TTC549 (cell line): ENCODE results near the gene SPIC.
"Not testable (repeated sequence)": the region's sequence is repeated elsewhere in the genome, so short reads cannot be mapped to it uniquely, and the experiment has no call there.

Experiments
- FAIRE-seq: peaks from 2 replicates; lab custom pipeline; 2012; peaks lifted over from hg19 to GRCh38; lab: Jason Lieb, UNC

The SPIC gene

DNA sequence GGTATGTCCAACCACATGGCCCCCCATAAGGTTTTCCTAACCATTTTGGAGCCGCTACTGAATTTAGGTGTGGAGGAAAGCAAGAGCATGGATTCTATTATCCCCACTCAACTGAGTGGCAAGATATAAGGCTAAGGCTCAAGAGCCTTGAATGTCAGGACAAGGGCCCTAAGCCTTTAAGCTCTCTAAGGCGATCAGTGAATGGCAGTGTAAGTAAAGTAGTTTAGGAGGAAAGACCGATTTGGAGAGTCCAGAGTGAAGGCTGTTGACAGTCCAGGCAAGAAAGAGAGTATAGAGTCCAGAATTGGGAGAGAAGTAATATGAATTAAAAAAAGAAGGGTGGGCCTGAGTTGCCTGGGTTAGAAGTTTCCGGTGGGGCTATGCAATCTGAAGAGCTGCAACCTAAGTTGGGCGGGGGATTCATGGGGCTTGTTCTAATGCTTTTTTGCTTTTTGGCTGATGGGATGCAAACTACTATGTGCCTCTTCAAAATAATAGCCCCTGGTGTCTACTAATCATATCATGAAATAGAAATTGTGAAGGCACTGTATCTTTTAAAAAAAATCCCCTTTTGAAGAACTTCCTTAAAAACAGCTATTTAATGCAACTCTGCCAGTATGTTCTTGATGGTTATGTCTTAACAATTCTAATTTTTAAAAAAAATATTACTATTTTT is at the start of gene SPIC:
TSS of gene SPIC (plus strand) at position 626 of the 676 bp plus-strand sequence. CDS start 1,569 bp downstream, outside the sequence.
- FAIRE-seq, result no peak

DNA sequence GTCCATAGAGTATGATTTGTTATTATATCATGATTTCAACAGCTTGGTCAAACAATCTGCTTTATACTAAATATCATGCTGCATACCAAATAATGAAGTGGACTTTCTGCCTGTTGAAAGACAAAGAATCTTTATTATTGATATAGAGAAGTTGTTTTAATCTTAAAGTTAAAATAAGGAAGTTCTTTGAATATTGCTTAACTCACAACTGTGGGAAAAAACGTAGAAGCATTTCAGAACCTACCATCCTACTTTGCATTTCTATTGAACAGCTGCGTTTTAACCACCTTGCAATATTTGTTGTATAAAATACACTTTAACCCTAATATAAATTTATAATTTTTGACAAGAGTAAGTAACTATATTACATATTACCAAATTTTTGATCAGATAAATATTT is 44.7 kb upstream of the SPIC start:
- no peak for FAIRE-seq

DNA sequence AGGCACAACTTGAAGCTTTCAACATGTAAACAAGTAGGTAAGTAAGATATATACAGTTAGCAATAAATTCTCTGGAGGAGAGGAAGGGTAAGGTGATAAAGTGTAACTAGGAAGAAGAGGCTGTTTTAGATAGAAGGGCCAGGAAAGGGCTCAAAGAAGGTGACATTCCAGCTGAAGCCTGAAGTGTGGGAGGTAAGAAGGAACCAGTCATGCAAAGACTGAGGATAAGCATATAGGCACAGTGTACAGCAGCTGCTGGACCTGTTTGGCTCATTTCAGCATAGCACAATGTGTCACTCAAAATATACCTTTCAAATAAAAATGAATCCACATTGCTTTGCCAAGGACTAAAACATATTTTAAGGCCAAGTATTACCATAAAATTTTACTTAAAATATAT is 39.0 kb upstream of the SPIC start:
- no peak for FAIRE-seq

DNA sequence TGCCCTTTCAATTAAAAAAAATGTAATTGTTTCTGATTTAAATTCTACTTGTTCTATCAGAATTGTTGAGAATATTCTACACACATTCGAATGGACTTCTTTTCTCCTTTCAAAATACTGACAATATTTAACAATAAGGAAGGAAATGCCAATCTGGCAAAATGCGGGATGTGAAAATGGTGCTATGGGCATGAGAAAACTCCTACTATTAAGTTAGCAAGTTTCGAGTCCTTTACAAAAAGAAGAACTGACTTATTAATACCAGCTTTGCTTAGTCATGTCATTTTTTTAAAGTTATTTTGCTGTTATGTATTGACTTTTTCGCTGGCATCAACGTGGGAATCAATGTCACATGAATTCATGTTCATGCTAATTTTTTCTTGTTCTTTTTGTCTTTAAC is 35.9 kb upstream of the SPIC start:
- no peak for FAIRE-seq

DNA sequence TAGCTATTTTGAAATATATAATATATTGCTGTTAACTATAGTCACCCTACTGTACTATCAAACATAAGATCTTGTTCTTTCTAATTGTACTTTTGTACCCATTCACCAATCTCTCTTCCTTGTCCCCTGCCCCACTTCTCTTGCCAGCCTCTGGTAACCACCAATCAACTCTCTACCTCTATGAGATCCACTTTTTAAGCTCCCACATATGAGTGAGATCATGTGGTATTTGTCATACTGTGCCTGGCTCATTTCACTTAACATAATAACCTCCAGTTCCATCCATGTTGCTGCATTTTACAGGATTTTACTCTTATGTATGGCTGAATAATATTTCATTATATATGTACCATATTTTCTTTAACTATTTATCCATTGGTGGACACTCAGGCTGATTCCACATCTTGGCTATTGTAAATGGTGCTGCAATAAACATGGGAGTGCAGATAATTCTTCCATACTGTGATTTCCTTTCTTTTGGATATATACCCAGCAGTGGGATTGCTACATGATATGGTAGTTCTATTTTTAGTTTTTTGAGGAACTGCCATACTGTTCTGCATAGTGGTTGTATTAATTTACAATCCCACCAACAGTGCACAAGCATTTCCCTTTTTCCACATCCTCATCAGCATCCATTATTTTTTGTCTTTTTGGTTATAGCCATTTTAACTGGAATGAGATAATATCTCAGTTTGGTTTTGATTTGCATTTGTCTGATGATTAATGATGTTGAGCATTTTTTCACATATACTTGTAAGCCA is 33.5 kb upstream of the SPIC start:
- FAIRE-seq, result no peak

DNA sequence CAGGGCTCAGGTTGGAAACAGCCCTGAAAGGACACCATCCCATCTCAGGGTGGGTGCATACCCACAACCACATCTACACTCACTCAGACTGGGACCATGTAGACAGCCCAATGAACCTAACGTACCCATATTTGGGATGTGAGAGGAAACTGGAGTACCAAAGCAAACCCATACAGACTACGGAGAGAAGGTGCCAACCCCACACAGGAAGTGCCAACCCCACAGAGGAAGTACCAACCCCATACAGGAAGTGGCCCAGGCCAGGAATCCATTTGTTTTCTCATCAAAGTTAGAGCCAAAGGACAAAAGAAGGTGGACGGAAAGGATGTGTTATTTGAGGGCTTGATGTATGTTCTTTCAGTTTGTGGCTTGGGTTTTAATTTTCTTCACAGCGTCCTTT is 19.5 kb upstream of the SPIC start:
- FAIRE-seq, result no peak

DNA sequence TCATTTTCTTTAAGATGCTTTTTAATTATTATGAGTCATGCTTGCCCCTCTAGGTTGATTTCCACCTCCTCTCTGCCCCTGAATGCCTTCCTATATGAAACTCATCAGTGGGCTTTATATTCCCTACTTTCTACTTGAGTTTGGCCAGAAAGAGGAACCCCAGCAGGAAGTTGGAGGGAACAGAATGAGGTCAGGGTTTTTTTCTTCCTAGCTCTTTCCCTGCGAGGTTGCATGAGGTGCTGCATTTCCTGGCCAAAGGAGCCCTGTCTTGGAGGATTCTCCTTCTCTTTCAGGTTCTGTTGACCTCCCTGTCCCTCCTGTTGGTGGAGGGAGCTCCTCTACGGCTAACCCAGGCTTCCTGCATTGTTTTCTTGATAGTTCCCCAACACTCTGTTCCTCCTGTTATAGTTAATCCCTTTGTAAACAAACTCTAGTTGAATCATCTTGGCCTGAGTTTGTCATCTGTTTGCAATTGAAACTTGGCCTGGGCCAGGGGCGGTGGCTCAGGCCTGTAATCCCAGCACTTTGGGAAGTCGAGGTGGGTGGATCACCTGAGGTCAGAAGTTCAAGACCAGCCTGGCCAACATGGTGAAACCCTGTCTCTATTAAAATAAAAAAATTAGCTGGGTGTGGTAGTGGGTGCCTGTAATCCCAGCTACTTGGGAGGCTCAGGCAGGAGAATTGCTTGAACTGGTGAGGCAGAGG is 15.3 kb upstream of the SPIC start:
- FAIRE-seq, result no peak

DNA sequence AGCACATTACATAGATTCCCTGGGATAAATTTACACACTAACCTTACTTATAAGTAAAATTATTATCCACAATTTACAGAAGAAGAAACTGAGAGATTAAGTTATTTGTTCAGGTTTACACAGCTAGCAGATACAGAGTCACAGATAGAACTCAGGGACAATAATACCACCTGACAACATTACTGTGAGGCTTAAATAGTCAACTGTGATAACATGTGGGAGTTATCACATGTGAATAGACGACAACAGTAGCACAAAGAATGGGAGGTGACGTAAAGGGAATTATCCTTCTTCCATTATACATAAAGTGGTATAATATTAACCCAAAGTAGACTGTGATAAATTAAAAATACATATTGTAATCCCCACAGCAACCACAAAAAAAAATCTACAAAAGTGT is 6.2 kb upstream of the SPIC start:
- FAIRE-seq, result no peak

DNA sequence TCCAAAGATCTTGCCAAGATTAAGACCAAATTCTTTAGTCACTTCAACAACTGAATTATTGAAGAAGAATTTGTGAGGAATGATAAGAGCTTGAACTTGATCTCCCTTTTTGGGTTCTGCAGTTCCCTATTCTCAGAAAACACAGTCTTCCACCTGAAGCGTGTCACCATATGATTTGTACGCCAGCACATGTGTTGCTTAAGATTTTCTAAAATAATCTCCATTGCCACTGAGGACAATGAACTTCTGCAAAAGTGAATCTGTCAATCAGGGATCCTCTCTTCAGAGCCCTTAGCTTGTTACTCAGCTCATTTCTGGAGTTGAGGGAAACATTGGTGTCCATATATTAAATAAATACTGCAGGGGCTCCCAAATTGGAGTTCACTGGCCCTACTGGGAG is 4.2 kb upstream of the SPIC start:
- no peak for FAIRE-seq

DNA sequence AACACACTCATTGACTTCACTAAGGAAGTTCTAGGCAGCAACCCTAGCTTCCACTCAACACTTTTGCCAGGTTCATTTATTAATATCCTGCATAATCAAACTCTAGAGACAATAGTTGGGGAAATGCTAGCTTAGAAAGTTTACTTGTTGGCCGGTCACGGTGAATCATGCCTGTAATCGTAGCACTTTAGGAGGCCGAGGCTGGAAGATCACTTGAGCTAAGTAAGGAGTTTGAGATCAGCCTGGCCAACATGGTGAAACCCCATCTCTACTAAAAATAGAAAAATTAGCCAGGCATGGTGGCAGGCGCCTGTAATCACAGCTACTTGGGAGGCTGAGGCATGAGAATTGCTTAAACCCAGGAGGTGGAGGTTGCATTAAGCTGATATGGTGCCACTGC is 3.3 kb upstream of the SPIC start:
- not testable (repeated sequence) for FAIRE-seq

DNA sequence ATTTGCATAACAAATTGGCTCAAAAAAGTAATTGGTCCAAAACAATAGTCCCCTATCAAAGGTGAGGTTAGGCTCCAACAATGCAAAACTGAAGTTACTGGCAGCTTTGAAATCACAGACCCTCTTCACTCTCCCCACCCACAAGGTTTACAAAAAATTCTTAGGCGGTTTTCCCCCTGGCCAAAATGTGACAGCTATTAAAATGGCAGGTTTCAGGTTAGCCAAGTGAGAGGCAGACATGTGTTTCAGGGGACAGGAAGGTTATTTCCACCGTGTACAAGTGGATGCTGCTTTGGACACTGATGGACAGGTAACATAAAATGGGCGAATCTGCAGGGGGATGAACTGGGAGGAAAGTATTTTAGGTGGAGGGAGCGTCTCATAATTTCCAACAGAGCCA is 888 bp upstream of the SPIC start:
- no peak for FAIRE-seq

DNA sequence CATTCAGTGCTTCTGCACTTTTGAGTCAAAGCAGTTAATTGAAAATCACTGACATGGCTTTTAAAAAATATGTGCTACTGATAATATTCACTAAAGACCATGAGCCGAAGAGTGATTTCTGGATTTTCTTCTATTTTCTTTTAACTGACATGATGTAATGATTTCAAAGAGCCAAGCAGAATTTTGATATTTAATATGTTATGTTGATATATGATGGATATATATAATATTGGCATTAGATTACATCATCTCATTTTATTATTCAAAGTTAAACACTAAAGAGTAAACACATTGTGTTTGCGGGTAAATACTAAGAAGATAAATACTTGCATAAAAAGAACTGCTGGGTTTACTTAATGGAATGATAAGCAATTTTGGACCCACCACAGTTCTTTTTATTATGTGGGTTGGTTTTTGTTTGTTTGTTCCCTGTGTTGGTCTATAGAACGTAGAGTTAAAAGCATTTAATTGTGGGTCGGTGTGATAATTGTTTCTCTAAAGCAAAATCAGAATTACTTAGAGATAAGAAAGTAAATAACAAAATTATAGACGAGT is 692 bp downstream of the SPIC start:
- FAIRE-seq, result no peak

DNA sequence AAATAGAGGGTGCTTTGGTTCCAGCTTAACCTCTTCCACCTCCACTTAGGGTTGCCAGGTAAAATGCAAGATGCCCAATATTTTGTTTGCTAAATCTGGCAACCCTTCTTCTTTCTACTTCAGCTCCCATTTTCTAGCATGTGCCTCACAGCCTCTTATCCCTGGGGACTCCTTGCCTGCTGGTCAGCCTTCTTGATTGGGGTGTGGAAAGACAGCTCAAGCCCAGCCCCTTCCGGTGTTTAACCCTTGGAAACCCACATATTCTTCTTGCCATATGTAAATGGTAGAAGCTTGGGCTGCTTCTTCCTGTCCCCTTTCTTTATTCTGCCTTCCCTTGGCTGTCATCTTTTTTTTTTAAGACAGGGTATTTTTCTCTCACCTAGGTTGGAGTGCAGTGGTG is 5.7 kb downstream of the SPIC start:
- no peak for FAIRE-seq

DNA sequence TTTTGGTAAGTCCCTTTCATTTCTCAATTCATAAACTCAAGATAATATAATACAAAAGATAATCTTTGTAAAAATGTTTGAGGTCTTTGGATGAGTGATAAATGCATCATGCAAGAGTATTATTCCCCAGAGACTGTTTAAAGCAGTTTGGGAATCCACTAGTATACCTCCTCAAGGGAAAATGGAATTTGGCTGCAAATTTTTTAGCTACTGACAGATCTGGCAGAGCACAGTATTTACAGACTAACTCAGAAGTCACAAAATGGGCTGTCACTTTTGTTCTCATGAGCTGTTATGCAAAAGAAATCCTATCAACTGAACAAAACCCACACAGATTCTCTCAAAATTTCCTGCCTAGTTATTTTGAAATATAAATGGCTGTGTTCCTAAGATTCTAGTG is 9.9 kb downstream of the SPIC start:
- no peak for FAIRE-seq

DNA sequence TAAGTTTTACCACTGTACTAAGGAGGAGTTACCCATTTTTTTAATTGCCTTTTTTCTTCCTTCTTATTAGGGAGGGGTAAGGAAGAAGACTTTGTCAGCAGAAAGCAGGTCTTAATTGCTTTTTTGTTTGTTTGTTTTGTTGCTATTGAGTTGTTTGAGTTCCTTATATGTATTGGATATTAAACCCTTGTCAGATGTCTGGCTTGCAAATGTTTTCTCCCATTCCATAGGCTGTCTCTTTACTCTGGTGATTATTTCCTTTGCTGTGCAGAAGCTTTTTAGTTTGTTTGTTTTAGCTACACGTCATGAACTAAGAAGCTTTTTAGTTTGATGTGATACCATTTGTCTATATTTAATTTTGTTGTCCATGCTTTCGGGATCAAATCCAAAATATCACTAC is 13.3 kb downstream of the SPIC start:
- no peak for FAIRE-seq

DNA sequence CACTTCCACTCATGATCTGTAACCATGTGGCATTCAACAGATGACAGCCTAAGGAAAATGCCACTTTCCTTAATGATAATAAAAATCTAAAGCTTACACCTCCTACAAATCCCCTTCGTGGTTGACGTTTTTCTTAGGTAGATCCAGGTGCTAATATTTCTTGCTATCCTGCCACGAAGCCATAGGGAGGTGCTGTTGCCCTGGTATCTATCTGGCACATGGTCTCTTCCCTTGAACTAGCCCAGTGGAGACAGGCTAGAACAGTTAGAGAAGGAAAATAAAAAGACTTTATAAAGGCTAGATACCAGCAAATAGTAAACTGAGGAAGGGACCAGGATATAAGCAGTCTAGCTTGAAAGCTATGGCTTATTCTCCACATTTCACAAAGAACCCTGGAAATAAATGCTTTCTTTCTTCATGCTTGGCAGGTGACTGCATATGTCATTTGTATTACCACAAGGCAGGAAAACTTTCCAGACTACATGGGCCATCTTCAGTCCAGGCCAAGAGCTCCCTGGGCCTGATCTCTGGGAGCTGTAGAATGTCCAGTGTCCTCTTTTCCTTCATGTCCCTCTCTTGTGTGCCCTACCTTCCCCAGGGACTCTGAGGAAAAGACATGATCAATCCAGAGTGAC is 15.3 kb downstream of the SPIC start:
- FAIRE-seq, result no peak

DNA sequence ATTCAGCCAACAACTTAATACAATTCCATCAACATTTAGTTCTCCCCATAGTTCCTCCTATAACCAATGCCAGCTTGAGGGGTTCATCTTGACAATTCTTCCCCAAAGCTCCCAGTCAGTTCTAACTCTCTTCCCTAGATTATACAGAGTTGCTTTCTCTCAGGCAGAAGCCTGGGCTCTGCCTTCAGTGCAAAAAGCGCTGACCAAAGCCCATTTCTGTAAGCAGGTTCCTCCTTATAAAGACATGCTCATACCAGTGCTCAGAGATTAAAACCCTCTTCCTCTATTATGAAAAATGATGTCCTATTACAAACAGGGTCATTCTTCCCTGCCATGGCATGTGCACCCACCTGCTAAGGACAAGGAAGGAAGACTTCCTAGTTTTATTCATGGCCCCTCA is 16.2 kb downstream of the SPIC start:
- no peak for FAIRE-seq

DNA sequence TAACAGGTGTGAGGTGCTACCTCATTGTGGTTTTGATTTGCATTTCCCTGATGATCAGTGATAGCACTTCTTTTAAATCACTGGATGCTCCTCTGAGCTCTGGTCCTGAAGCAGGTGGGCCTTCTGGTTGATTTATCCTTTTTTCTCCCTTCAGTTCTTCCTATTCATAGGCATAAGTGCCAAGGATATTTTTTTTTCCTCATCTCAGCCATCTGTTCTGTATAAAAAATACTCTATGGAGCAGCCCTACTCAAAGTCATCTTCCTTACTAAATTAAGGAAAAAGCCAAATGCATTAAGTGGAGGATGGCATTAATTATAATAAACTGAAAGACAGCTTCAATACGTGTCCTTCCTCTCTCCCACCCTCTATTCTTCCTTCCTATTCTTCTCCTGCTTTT is 18.4 kb downstream of the SPIC start:
- no peak for FAIRE-seq

DNA sequence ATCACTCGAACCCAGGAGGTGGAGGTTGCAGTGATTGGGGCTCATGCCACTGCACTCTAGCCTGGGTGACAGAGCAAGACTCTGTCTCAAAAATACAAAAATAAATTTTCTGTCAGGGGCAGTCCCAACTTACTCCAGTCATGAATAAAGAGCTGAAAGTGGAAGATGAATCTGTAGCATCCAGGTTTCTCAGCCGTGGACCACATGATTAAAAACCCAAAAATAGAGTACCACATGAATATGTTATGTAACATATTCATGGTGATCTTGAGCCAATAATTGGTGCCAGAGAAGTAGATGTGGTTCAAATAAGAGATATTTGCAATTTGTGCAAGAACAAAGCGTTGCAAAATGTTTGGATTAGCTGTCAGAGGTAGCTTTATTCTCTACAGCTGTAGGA is 23.1 kb downstream of the SPIC start:
- FAIRE-seq, result no peak

DNA sequence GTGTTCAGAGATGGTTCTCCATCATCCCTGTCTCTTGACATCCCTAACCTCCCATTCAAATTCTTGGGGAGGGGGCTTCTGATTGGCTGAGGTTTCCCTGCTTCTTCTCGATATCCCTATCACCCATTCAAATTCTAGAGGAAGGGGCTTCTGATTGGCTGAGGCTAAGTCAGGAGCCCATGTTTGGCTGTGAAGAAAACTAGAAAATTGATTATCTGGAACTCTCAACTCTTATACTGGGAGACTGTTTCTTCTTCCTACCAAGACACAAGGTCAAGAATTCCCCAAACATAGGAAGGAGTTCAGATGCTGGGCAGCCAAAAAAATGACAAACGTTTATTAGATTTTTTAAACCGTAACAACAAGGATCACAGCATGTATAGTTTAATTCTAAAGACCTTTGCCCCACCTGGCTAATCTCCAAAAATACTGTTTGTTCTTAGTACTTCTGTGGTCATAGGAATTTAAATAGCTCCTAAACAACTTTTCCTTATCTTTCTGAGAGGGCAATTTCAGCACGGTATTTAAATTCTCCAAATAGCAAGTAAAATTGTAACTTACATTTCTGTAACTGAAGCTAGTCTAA is 26.4 kb downstream of the SPIC start:
- no peak for FAIRE-seq

DNA sequence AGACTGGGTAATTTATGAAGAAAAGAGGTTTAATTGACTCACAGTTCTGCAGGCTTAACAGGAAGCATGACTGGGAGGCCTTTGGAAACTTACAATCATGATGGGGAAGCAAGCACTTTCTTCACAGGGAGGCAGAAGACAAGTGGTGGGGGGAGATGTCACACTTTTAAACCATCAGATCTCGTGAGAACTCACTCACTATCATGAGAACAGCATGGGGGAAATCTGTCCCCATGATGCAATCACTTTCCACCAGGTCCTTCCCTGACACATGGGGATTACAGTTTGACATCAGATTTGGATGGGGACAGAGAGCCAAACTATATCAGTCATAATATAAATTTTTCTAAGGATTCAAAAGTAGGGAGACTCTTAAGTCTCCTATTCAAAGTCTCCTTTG is 46.0 kb downstream of the SPIC start:
- FAIRE-seq, result no peak

DNA sequence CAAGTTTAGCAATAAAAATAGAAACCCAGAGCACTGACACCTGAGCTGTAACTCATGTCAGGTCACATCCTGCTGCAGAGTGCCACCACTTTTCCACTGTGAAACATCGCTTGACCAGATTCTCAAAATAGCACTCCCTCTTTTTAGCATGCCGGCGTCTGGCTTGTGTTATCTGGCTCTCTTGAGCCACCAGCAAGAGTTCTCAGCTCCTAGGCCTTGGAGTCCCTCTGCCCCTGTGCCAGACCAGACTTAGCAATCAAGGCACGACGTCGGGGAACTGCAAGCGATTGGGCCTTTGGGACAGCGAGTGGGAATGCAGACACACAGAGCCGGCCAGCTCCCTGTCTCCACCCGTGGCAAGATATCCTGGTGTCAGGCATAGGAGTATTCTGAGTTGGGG is 52.5 kb downstream of the SPIC start:
- no peak for FAIRE-seq
